ENCODE results near the gene RNF114.
"Not testable (repeated sequence)": the region's sequence is repeated elsewhere in the genome, so short reads cannot be mapped to it uniquely, and the experiment has no call there.

RNF114 gene

DNA sequence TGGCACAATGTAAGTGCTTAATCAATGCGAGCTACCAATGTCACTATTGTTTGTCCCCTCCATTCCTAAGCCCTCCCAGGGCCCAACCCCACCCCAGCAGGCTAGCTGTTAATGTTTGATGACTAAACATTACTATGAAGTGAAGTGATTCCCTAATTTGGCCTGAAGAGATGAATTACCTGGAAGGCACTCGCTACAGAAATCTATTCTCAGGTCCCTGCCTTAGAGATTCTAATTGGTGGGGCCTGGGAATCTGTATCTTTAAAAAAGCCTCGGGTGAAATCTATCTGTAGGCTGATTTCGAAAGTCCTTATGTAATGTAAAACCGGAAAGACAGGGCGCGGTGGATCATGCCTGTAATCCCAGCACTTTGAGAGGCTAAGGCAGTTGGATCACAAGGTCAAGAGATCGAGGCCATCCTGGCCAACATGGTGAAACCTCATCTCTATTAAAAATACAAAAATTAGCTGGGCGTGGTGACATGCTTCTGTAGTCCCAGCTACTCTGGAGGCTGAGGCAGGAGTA is 29.6 kb downstream of the RNF114 start:
- no peak for DNase-seq (ENCODE audit: low read depth)

DNA sequence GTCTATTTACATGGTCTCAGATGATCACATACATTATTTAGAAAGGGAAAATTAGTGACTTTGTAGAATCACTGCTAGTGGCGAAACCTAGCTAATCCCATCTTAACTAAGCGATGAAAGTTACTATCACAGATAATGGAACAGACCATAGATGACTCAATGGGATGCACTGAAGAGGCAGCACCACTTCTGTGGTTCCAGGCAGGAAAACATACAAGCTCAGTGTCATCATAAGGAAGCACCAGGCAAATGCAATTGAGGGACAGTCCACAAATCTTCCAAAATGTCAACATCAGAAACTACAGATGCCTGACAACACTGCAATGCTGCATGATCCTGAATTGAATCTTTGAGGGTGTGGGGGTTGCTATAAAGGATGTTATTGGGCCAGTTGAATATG is 30.7 kb downstream of the RNF114 start:
- DNase-seq (ENCODE audit: low read depth): no peak

DNA sequence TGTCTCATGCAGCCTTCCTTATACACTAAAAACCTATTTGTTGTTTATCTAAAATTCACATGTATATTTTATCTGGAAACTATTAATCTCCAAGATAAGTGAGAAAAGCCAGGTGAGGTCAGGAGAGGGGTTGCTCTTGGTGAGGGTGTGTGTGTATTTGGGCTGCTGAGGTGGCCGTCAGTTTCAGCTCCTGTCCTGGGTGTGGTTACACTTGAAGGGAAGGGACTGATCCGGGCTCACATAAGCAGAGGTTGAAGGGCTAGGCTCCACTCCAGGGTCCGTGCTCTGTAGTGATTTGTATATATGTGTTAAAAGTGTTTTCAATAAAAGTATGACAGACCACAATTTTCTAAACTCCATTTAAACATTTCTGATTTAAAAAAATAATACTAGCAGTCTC is 33.0 kb downstream of the RNF114 start:
- DNase-seq (ENCODE audit: low read depth): no peak

- DNase-seq (ENCODE audit: low read depth): no peak
Measured at GRCh38 chr20:49969946-49970345, 33.7 kb downstream of the RNF114 start.

- no peak for DNase-seq (ENCODE audit: low read depth)
Measured at GRCh38 chr20:49970498-49970897, 34.3 kb downstream of the RNF114 start.

- DNase-seq (ENCODE audit: low read depth): no peak
Measured at GRCh38 chr20:49973981-49974380, 37.8 kb downstream of the RNF114 start.

GRCh38 chr20:49976542-49976941 is 40.3 kb downstream of the RNF114 start:
- DNase-seq (ENCODE audit: low read depth): no peak

- DNase-seq (ENCODE audit: low read depth): not testable (repeated sequence)
Measured at GRCh38 chr20:49977740-49978139, 41.5 kb downstream of the RNF114 start.

- DNase-seq (ENCODE audit: low read depth): no peak
Measured at GRCh38 chr20:49978685-49979029, 42.5 kb downstream of the RNF114 start.

DNA sequence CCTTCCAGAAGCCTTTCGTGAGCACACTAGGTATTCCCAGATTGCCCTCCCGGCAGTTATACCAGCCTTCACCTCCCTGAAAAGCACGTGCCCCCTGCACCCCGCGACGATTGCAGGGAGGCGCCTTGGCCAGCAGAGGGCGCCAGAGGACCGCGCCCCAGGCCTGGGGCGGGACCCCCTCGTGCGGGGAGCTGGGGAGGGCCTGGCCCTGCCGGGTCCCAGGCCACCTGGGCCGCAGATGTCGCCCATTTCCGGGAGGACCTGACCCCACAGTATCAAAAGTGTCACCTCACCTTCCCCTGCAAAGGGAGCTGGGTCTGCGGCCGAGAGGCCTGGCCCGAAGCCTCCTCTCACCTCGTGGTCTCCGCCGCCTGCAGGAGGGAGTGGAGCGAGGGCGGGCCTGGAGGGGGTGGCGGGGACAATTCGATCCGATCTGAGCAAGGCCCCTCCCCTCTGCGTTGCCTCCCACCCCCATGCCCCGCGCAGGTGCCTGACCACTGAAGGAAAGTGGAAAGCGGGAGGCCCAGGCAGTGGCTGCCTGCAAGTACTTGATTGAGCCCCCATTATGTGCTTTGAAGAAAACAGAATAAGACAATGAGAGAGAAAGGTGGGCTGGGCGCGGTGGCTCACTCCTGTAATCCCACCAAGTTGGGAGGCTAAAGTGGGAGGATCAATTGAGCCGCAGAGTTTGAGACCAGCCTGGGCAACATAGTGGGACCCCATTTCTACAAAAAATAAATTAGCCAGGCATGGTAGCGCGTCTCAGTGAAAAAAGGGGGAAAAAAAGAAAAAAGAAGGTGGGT is 43.0 kb downstream of the RNF114 start:
- peak; percentile 61 for DNase-seq (ENCODE audit: low read depth)

DNA sequence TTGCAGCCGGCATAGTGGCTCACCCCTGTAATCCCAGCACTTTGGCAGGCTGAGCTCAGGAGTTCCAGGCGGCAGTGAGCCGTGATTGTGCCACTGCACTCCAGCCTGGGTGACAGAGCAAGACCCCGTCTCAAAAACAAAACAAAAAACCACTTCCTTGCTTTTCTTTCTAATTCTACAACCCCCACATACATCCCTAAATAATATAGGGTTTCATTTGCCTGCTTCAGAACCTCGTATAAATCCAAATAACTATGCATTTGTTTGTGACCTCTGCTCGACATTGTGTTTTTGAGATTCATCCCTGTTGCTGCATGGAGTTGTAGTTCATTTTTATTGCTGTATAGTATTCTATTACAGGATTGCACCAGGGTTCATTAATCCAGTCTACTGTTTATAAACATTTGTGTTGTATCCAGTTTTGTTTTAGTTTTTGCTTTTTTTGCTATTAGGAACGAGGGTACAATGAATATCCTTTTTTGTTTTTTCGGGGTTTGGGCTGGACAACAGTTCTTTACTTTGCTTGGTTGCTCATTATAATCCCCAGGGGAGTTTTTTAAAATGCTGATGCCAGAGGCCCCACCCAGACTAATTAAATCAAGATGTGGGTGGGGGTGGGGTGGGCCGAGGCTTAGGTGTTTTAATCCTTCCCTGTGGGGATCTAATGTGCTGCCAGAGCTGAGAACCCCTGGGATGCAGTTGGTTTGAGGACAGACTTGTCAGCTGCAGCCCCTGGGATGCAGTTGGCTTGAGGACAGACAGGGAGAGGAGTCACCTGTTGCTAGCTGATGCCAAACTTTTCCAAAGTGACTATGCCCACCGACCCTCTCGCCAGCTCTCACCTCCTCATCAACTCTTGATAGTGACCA is 44.2 kb downstream of the RNF114 start:
- DNase-seq (ENCODE audit: low read depth): no peak

DNA sequence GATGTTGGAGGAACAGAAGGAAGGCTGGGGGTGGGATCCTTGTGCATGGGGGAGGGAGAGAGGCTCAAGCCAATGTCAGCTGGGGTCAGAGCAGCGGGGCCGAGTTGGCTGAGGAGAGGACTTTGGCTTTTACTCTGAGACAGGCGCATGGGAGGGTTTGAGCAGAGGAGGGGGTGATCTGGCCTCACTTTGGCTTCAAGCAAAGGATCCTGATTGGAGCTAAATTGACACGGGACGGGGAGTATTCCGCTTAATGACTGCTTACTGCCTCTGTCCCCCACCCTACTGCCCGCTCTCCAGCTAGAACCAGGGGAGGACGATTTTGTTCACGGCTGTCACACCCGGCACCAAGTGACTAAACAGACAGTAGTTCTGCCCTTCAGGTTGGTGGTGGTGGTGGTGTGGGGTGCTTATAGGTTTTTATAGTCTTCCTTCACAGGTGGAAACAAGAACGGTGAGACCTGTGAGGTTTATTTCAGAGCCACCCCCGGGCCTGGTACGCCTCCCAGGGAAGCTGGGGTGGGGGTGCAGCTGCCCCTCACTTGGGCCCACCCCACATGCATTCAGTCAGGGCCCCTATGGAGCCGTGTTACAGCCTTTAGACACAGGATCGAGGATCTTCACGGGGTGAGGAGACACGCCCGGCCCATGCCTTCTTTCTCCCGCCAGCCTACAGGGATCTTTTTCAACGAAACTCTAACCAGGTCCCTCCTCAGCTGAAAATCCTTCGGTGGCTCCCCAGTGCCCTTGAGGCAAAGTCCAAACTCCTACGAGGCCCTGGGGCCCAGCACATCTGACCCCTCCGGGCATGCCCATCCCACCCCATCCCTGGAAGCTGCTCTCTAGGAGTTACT is 45.2 kb downstream of the RNF114 start:
- DNase-seq (ENCODE audit: low read depth): no peak

- DNase-seq (ENCODE audit: low read depth): no peak
Measured at GRCh38 chr20:49982072-49982345, 45.8 kb downstream of the RNF114 start.

GRCh38 chr20:49982346-49983122 is 46.3 kb downstream of the RNF114 start, which contains the start of gene SNAI1:
TSS of gene SNAI1 (plus strand) at chr20:49982980. CDS start at chr20:49983060, 80 bp downstream.
- peak; percentile 79 for DNase-seq (ENCODE audit: low read depth)

GRCh38 chr20:49983123-49983847 is 47.1 kb downstream of the RNF114 start:
- no peak for DNase-seq (ENCODE audit: low read depth)

GRCh38 chr20:49983848-49984408 is 47.7 kb downstream of the RNF114 start:
- DNase-seq (ENCODE audit: low read depth): no peak

DNA sequence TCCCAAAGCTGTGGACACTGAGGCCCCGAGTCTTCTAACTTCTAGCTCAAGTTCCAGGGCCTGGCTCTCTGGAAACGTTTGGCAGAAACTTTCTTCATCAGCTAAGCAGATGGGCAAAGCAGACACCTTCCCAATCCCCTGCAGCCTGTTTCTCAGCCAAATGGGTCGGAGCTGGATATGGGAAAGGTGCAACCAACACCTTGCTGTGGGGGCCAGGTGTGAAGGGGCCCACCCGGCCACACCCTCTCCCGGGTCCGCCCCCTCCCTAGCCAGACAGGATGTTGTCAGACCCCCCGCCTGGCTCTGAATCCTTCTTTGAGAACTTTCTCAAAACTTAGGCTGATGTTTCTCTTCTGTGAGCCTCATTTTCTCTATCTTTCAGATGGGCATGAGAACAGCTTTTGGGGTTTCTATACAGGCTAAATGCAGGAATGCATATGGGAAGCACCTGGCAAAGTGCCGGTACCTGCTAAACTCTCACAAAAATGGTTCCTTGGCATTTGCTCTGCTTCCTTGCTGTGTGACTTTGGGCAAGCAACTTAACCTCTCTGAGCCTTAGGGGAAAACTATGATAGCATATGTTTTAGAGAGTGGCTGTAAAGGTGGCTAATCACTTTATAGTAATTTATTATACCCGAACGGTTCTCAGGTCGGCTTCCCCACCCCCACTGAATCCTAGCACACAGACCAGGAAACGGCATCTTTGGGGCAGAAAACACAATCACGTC is 48.4 kb downstream of the RNF114 start:
- no peak for DNase-seq (ENCODE audit: low read depth)

DNA sequence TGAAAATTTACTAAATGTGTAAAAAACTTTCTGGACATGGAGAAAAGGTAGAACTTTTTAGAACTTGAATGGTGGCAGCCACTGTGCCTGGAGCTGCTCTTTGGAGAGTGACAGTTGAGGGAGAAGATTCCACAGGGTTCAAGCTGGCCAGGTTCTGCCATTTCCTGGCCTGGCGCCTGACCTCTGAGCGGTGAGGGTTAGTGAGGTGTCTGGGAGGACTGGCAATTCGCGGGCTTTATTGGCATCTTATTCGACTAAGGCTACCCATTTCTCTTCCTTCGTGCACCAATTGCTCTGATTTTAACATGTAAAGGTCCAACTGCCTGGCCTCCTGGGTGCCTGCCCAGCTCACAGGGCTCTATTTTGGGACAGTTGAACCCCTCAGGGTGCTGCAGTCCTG is 49.0 kb downstream of the RNF114 start:
- DNase-seq (ENCODE audit: low read depth): no peak

- no peak for DNase-seq (ENCODE audit: low read depth)
Measured at GRCh38 chr20:49985617-49986016, 49.4 kb downstream of the RNF114 start.

GRCh38 chr20:49986049-49986448 is 49.9 kb downstream of the RNF114 start:
- DNase-seq (ENCODE audit: low read depth): no peak
